ENCODE results near the gene TSPAN4.
A peak's percentile ranks its signal among the peaks of the same experiment; 100 is the strongest.

Gene TSPAN4

DNA sequence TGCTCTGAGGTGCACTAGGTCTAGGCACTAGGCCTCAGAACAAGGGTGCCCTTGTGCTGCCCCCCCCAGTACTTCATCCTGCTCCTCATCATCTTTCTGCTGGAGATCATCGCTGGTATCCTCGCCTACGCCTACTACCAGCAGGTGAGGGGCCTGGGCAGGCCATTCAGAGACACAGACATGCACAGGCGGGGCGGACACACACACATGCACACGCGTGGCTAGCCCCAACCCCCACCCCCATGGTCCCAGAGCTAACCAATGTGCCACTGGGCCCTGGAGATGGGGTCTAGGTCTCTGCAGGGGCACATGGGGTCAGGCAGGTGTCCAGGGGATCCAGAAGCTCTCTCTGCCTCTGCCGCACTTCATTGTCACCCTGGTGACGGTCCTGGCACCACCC lies 6.0 kb upstream of the TSPAN4 start:
- no peak for DNase-seq (ENCODE audit: low read depth)

DNA sequence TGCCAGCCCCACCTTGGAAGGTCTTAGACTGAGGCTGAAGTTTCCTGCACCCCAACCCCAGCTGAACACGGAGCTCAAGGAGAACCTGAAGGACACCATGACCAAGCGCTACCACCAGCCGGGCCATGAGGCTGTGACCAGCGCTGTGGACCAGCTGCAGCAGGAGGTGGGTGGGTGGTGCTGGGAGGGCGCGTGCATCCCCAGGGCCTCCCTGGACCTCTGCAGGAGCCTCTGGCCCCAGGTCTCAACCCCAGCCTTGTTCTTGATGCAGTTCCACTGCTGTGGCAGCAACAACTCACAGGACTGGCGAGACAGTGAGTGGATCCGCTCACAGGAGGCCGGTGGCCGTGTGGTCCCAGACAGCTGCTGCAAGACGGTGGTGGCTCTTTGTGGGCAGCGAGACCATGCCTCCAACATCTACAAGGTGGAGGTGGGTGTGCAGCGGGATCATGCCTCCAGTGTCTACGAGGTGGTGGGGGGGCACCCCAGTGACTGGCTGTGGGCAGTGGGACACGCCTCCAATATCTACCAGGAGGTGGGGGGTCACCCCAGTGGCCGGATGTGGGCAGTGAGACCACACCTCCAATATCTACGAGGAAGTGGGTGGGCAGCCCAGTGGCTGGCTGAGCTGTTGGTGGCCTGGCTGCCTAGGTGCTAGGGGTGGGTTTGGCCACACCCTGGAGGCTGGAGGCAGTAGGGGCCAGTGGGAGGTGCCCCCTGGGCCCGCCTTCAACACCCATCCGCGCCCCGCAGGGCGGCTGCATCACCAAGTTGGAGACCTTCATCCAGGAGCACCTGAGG lies 5.3 kb upstream of the TSPAN4 start:
- no peak for DNase-seq (ENCODE audit: low read depth)

DNA sequence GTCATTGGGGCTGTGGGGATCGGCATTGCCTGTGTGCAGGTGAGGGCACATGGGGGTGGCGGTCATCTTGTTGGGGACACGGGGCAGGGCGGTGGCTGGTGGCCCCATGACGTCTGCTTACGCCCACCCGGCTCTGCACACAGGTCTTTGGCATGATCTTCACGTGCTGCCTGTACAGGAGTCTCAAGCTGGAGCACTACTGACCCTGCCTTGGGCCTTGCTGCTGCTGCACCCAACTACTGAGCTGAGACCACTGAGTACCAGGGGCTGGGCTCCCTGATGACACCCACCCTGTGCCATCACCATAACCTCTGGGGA lies 4.7 kb upstream of the TSPAN4 start:
- DNase-seq (ENCODE audit: low read depth) = no peak

- peak; percentile 49 for DNase-seq (ENCODE audit: low read depth)
Measured at GRCh38 chr11:838441-839279, 4.0 kb upstream of the TSPAN4 start.

DNA sequence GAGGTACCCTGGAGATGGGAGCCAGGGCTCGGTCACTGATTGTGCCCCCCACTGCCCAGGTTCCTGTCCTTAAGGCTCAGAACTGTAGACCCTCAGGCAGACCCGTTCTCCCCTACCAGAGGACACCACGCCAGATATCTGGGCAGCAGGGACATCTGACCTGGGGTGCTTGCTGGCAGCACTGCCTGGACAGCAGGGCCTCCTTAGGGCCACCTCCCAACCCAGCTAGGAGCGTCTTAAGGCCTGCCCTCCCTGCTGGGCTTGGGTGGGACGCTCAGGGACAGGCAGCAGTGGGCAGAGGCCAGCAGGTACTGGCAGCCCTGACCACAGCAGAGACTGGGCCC lies 3.4 kb upstream of the TSPAN4 start:
- no peak for DNase-seq (ENCODE audit: low read depth)

DNA sequence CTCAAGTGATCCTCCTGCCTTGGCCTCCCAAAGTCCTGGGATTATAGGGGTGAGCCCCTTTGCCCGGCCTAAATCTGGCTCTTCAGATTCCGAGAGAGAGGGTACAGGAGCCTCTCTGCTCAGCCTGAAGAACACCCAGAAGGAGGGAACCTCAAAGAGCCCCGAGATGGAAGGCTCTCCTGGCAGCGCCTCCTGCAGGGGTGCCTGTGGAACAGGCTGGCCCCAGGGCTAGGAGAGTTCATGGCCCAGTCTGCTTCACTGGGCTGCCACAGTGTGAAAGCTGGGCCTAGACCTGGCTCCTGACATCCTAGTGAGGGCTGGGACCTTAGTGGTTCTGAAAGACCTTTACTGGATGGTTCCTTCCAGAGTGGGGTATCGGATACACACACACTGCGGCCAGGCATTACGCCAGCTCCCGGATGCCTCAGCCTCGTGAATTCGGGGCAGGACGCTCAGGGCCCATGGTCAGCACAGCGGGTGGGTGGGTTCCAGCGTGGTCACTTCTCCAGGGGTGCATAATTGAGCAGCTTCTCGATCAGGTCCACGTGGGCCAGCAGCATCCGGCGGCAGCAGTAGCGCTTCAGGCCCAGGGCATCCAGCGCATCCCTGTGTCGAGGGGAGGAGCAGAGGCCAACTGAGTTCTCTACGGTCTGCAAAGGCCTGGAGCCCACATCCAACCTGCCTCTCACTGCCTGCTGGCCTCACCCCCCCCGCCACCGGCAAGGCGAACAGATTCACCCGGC lies 2.6 kb upstream of the TSPAN4 start:
- peak; percentile 46 for DNase-seq (ENCODE audit: low read depth)

- no peak for DNase-seq (ENCODE audit: low read depth)
Measured at GRCh38 chr11:841981-842369, 677 bp upstream of the TSPAN4 start.

- DNase-seq (ENCODE audit: low read depth) = no peak
Measured at GRCh38 chr11:843086-843734, 558 bp downstream of the TSPAN4 start.

- DNase-seq (ENCODE audit: low read depth) = peak; percentile 98
Measured at GRCh38 chr11:843818-844692, 1.4 kb downstream of the TSPAN4 start.

DNA sequence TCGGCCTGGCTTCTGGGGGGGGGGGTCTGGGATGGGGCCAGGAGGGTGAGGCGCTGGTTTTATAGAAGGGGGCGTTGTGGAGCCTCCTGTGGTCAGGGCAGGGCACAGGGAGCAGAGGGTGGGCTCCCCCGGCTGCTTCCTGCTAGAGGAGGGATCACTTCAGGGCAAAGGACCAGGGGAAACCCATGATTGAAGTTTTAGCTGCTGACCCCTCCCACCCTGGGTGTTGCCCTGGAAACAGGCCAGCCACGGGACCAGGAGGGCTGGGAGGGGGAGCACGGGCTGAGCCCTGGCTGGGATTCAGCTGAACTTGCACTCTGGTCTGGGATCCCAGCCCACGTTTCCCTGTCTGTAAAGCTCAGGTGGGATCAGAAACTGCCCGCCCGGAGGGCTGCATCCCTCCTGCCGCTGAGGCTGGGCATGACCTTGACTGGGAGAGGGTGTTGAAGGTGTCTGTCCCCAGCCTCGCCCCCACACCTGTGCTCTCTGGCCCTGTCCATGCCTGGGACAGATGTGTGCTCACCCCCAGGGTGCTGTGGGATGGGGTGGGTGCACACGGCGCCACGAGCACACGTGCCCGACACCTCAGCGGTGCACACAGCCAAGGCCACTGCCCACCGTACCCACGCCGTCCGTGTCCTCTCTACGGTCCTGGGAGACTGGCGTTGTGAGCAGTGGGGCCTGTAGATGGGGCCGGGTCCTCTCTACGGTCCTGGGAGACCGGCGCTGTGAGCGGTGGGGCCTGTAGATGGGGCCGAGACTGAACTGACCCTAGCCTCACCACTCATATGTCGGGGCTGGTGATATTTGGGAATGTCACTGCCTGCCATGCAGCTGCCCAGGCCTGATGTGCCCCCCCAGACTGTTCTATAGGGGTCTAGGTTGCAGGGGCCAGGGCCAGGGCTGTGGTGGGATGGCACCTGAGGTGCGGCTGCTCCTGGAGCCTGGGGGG lies 2.3 kb downstream of the TSPAN4 start:
- peak; percentile 98 for DNase-seq (ENCODE audit: low read depth)

DNA sequence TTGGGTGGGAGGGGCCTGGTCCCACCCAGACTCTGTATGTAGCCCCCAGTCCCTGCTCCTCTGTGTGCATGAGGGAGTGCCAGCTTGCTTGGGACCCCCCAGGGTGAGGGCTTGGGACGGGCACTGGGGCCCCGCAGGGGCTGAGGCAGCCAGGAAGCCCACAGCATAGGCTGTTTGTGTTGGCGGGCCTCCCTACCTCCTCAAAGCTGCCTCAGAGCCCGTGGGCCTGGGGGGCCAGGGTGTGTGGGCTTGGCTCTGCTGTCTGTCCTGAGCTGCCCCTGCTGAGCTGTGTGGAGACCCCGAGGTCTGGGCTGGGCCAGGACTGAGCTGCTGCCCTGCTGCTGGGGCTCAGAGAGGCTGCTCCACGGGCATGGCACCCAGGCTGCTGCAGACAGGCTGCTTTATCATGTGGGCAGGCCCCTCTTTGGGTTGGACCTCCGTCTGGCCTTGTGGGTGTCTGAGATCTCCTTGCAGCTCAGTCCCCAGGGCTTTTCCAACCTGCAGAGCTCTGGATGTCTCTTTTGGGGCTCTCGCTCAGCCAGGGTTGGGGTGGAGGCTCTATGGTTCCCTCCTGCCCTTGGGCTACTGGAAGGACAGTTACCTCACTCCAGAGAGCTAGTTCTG lies 3.3 kb downstream of the TSPAN4 start:
- peak; percentile 43 for DNase-seq (ENCODE audit: low read depth)

DNA sequence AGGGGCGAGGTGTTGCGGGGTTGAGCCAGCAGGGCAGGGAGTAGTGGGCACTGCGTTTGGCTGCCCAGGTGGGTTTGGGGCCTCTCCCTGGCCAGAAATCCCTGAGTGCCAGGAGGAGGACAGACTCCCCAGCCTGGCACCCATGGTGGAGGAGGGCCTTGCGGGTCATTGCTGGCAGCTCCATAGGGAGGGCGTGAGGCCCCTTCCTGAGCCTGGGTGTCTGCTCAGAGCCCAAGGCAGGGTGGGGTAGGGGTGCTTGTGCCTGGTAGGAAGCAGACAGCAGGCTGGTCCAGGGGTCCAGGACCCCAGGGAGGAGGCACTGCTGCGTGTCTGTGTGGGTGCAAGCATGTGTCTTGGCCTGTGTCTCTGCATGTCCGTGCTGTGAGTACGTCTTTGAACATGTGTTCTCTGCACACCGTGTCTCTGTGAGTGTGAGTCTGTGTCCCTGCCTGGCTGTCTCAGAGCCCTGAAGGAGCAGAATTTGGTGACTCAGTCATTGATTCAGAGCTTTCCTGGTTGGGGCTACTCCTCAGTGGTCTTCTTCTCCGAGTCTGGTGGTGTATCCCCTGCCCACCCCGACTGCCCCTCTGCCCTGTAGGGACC lies 3.9 kb downstream of the TSPAN4 start:
- DNase-seq (ENCODE audit: low read depth) = no peak

DNA sequence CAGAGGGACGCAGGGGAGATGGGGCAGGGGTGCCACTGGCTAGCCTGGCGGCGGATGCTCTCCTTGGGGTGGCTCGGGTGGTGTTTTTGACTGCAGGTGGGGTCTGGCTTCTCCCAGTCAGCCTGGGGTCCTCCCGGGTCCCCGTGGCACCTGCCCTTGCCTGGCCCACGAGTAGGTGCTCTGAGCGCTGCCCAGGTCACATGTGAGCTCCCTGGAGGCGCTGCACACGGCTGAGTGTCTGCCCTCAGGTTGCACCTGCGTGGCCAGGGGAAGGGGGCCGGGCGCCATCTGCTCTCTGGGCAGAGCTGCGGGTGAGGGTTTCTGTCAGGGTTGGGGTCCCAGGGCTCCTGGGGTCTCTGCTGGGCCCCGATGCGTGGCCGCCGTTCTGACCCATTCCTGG lies 5.2 kb downstream of the TSPAN4 start:
- no peak for DNase-seq (ENCODE audit: low read depth)

DNA sequence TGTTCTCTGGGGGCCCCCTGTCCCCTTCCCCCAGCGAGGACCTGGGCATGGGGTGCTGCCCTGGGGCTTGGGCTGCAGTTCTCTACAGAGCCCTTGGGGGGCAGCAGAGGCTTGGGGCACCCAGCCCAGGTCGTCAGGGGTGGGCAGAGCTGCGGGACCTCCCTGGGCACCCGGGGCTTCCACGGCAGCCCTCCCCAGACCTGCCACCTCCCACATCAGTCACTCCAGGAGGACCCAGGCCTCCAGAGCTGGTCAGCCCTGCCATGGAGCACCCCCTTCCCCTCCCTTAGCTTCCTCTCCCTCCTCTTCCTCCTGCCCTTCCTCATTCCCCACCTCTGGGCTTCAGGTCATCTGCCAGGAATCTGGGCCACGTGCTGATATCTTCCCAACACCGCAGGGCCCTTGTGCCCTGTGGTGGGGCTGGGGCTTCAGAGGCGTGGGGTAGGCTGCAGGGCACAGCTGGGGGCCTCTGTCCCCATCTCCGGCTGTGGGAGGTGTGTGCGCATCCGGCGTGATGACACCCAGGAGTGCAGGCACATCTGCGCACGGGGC lies 5.8 kb downstream of the TSPAN4 start:
- peak; percentile 27 for DNase-seq (ENCODE audit: low read depth)

GRCh38 chr11:849104-849824 lies 6.6 kb downstream of the TSPAN4 start:
- DNase-seq (ENCODE audit: low read depth) = no peak

GRCh38 chr11:849951-850774 lies 7.5 kb downstream of the TSPAN4 start:
- DNase-seq (ENCODE audit: low read depth) = no peak

Measured in fibroblast of gingiva (primary cell).